Esophagus squamous epithelium (tissue), 5 donors: Measurements from ENCODE around the gene SLC6A17. TPM values are rescaled to one million over a fixed set of nuclear protein-coding genes. Genes with fewer than 3 reads are reported as not detected.

Experiments
- DNase-seq: peaks from one replicate; lab custom pipeline; 2025; lab: John Stamatoyannopoulos, UW
- H3K27ac ChIP-seq, 4 donors: fragments of 200-600 bp; sonication (generic); one replicate each; pipeline ENCODE4 v1.5.1; 2016 to 2019; ENCODE audit warnings: mild to moderate bottlenecking in 1 of 4
- H3K27me3 ChIP-seq, 4 donors: fragments of 200-600 bp; sonication (generic); 1 replicate in 3 of 4; 2 replicates in 1 of 4; pipeline versions ENCODE4 v1.5.1 to v1.6.0; 2017 to 2021; ENCODE audit warnings: antibody characterized with exemption in 1 of 4
- H3K36me3 ChIP-seq, 3 donors: fragments of 200-600 bp; sonication (generic); one replicate each; pipeline ENCODE4 v1.5.1; 2016 to 2019
- H3K4me1 ChIP-seq, 3 donors: fragments of 200-600 bp; sonication (generic); one replicate each; pipeline ENCODE4 v1.5.1; 2017 to 2019
- H3K4me3 ChIP-seq, 4 donors: fragments of 200-600 bp; sonication (generic); 1 replicate in 3 of 4; 2 replicates in 1 of 4; pipeline ENCODE4 v1.5.1; 2016 to 2019; ENCODE audit warnings: mild to moderate bottlenecking in 2 of 4, moderate library complexity in 1 of 4
- H3K9me3 ChIP-seq, 3 donors: fragments of 200-600 bp; sonication (generic); one replicate each; pipeline ENCODE4 v1.5.1; 2016 to 2019
- POLR2A ChIP-seq, 4 donors: fragments of 450-650 bp; IDR thresholded peaks; one replicate each; pipeline ENCODE4 v1.6.1; 2017; ENCODE audit warnings: antibody characterized with exemption in 4 of 4, mild to moderate bottlenecking in 4 of 4, moderate library complexity in 3 of 4
- WGBS, 2 donors: methylation state at CpG; one replicate each; pipeline ENCODE4 v1.1.5; 2018; 5-methylcytosine and 5-hydroxymethylcytosine counted together
- intact Hi-C: fragments of 100-400 bp; cut with DNase I; formaldehyde crosslinking; loops from one replicate; pipeline ENCODE4 v1.15.0; 2022
- total RNA-seq, 4 donors: library from RNA; depleted of rRNA; stranded (reverse); fragments of >200 nt; gene quantifications; one replicate each; pipeline ENCODE4 v1.1.0, GENCODE V29; 2016
- TF ChIP-seq, protein P1 (sequence below), 6 experiments: fragments of 450-650 bp in 4 of 6; fragments of 200-600 bp in 2 of 6; sonication (generic) in 2 of 6; IDR thresholded peaks; one replicate each; pipeline ENCODE4 v1.5.1; 2016 to 2019; ENCODE audit warnings: antibody characterized with exemption in 6 of 6, mild to moderate bottlenecking in 4 of 6, moderate library complexity in 4 of 6
- donor health status: DM: yes; HTN: yes; CAD: no.

The SLC6A17 gene
- total RNA-seq, 4 donors from 2014 or later: 0.11 to 0.29 (median 0.23) TPM

DNA sequence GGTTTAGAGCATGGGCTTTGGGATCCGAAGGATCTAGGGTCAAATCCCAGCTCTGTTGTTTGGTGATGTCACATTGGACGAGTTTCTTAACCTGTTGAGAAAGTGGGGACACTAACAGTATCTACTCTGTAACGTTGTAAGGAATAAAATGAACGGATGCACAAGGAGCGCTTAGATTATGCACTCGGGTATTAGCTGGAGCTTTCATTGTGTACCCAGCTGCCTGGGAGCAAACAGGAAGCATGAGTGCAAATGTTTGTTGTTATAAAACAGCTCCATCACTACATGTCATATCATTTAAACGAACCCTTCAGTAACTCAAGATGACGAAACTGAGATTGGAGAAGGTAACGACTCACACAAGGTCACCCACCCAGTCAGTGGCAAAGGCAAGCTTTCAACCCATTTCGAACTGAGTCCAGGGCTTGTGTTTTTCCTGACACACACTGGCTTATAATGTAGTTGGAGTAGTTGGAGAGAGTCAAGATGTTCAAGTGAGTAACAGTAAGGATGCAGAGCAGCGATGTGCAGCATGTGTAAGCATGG lies 16.2 kb upstream of the SLC6A17 start:
- intact Hi-C loops: no loop called here

DNA sequence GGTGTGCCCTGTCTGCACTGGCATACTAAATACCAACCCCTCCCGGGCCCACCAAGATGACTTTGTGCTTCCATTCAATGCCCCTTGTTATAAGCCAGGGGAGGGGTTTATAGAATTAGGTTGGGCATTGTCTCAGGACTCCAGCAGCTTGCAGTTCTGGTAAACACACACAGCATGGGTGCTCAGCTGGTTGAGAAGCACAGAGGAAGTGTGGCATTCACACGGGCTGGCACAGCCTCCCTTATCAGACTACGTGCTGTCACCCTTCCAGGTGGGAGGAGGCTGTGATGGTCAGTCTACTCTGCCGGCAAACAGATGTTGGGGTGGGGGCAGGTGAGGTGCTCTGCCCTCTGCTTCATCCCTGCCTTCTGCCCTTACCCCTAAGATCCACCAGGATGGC lies 15.0 kb upstream of the SLC6A17 start:
- no peaks in the 10 kb centered on the region for H3K36me3 ChIP-seq
- TF ChIP-seq, protein P1, sequence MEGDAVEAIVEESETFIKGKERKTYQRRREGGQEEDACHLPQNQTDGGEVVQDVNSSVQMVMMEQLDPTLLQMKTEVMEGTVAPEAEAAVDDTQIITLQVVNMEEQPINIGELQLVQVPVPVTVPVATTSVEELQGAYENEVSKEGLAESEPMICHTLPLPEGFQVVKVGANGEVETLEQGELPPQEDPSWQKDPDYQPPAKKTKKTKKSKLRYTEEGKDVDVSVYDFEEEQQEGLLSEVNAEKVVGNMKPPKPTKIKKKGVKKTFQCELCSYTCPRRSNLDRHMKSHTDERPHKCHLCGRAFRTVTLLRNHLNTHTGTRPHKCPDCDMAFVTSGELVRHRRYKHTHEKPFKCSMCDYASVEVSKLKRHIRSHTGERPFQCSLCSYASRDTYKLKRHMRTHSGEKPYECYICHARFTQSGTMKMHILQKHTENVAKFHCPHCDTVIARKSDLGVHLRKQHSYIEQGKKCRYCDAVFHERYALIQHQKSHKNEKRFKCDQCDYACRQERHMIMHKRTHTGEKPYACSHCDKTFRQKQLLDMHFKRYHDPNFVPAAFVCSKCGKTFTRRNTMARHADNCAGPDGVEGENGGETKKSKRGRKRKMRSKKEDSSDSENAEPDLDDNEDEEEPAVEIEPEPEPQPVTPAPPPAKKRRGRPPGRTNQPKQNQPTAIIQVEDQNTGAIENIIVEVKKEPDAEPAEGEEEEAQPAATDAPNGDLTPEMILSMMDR (IDR thresholded peaks at IDR 0.05): no peak
- TF ChIP-seq POLR2A (IDR thresholded peaks at IDR 0.05): no peak
- no peaks in the 10 kb centered on the region for H3K9me3 ChIP-seq
- intact Hi-C loops: no loop called here
- peaks cover 0 to 5% (median 1%) of the 10 kb centered on the region in 3 donors for H3K4me1 ChIP-seq
- H3K4me3 ChIP-seq: no peak overlapping the region
- H3K27me3 ChIP-seq: peaks cover 0 to 82% (median under 1%) of the 10 kb centered on the region in 4 donors
- H3K27ac ChIP-seq: no peak overlapping the region
- WGBS, 2 donors: 32 to 33% methylated on average over 3 to 4 of the region's 4 CpGs
- no peak for DNase-seq

More for the DNA sequence above, 16.2 kb upstream of the SLC6A17 start:
- DNase-seq: no peak
- no peaks in the 10 kb centered on the region for H3K36me3 ChIP-seq
- H3K9me3 ChIP-seq: no peaks in the 10 kb centered on the region
- no peak overlapping the region for H3K4me3 ChIP-seq
- no peak overlapping the region for H3K27ac ChIP-seq
- 47 to 58% methylated on average over 11 of the region's 11 CpGs for WGBS, 2 donors
- TF ChIP-seq, protein P1 (IDR thresholded peaks at IDR 0.05): no peak
- no peak for TF ChIP-seq POLR2A (IDR thresholded peaks at IDR 0.05)
- peaks cover 0 to 11% (median 5%) of the 10 kb centered on the region in 3 donors for H3K4me1 ChIP-seq
- peaks cover 0 to 87% (median 5%) of the 10 kb centered on the region in 4 donors for H3K27me3 ChIP-seq

DNA sequence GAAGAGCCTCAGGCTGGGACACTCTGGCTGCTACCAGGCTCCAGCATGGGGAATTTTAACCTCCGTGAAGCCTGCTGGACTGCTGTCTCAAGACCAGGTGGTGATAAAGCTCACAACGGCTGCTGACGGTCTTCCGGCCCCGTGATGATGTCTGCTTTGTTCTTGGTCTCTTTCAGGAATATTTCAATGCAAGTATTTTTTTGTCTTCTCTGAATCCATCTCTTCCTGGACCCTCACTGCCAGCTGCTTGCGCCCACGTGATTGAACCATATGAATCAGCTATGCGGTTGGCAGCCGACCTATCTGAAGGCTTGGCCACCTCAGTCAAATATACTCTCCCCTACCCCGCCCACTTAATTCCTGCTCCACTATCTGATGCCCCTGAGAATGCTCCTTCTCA lies 14.6 kb upstream of the SLC6A17 start:
- DNase-seq: no peak
- peaks cover 0 to 1% (median 0%) of the 10 kb centered on the region in 3 donors for H3K4me1 ChIP-seq
- H3K27me3 ChIP-seq: peaks cover 0 to 81% (median 0%) of the 10 kb centered on the region in 4 donors
- intact Hi-C loops: no loop called here
- no peak overlapping the region for H3K27ac ChIP-seq
- WGBS, 2 donors: 54 to 72% methylated on average over 10 of the region's 10 CpGs
- no peaks in the 10 kb centered on the region for H3K36me3 ChIP-seq
- H3K4me3 ChIP-seq: no peak overlapping the region
- no peak for TF ChIP-seq POLR2A (IDR thresholded peaks at IDR 0.05)
- TF ChIP-seq, protein P1 (IDR thresholded peaks at IDR 0.05): no peak
- H3K9me3 ChIP-seq: no peaks in the 10 kb centered on the region

DNA sequence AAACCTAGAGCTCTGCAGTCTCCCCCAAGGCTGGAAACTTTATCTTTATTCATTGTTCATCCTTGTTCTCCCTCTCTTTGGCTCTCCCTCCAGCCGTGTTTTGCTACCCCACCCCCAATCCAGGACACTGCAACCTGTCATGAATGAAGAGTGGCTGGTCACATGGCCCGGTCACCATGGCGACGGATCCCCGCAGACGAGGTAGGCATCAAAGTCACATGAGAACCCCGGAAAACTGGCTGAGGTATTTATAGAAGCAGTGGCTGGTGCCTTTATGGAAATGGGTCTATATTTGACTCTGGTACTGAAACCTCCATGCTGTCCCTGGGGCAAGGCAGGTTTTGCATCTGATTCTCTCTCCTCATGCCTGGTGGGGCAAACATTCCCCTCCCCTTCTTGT lies 13.4 kb upstream of the SLC6A17 start:
- Histone ChIP-seq H3K4me3 (no peak overlapping the region), H3K4me1 (no peaks in the 10 kb centered on the region), H3K27me3 (peaks cover 0 to 84% (median 0%) of the 10 kb centered on the region in 4 donors), H3K27ac (no peak overlapping the region), H3K9me3 (no peaks in the 10 kb centered on the region), H3K36me3 (no peaks in the 10 kb centered on the region)
- DNase-seq: no peak
- intact Hi-C loops: no loop called here
- 0% methylated on average over 1 to 2 of the region's 7 CpGs for WGBS, 2 donors
- TF ChIP-seq POLR2A (IDR thresholded peaks at IDR 0.05): no peak
- TF ChIP-seq, protein P1 (IDR thresholded peaks at IDR 0.05): no peak

DNA sequence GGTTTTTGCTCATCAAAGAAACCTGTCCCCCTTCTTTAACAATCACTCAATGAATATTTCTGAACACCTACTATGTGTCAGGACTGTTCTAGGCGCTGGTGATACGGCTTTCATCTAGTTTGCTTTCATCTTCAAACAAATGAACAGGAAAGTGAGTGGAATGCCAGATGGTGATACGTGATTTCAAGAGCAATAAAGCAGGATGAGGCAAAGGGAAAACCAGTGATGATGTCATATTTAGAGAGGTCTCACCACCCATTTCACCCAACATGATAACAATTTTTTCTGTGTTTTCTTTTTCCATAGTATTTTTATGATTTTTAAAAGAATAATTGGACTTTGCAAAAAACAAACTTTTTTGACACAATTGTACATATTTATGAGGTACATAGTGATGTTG lies 11.3 kb upstream of the SLC6A17 start:
- TF ChIP-seq POLR2A (IDR thresholded peaks at IDR 0.05): no peak
- TF ChIP-seq, protein P1 (IDR thresholded peaks at IDR 0.05): no peak
- WGBS, 2 donors: 58 to 65% methylated on average over 3 of the region's 3 CpGs
- peaks cover 0 to 91% (median 0%) of the 10 kb centered on the region in 4 donors for H3K27me3 ChIP-seq

More for the DNA sequence above, 11.3 kb upstream of the SLC6A17 start:
- no peaks in the 10 kb centered on the region for H3K9me3 ChIP-seq
- no peak overlapping the region for H3K4me3 ChIP-seq
- intact Hi-C loops: no loop called here
- H3K27ac ChIP-seq: no peak overlapping the region
- no peaks in the 10 kb centered on the region for H3K36me3 ChIP-seq
- H3K4me1 ChIP-seq: no peaks in the 10 kb centered on the region
- DNase-seq: no peak
